Measurements from ENCODE around the gene AK1. TPM values are rescaled to one million over a fixed set of nuclear protein-coding genes. Genes with fewer than 3 reads are reported as not detected.

AK1 gene
- total and polyA plus RNA-seq, 9 of the 15 experiments (the other 6 are each of a cell fraction or from before 2014, with no cell fraction given), result 10.1 to 71.8 (median 39.0) TPM

GRCh38 chr9:127921557-127922120 is 44.2 kb upstream of the AK1 start (continued):
- TF ChIP-seq HNRNPK (IDR thresholded peaks at IDR 0.05; ENCODE audit: low read depth, low read length, poor library complexity, severe bottlenecking) (no peak), TAF15 (IDR thresholded peaks at IDR 0.05; ENCODE audit: low read depth, low read length) (no peak), ZNF41 (CRISPR knock-in tag; conservative IDR thresholded peaks at IDR 0.05) (no peak), NR0B1 (IDR thresholded peaks at IDR 0.05; ENCODE audit: partially characterized antibody) (no peak), RBM15 (IDR thresholded peaks at IDR 0.05; ENCODE audit: insufficient read depth, low read length) (no peak), ZKSCAN3 (CRISPR knock-in tag; IDR thresholded peaks at IDR 0.05) (no peak), ZNF124 (CRISPR knock-in tag; IDR thresholded peaks at IDR 0.05) (no peak), MYNN (IDR thresholded peaks at IDR 0.05) (peak; percentile 77; the same call in 1 of the 2 replicates), MYNN (CRISPR knock-in tag; IDR thresholded peaks at IDR 0.05) (no peak), ZNF263 (CRISPR knock-in tag; IDR thresholded peaks at IDR 0.05; ENCODE audit: borderline replicate concordance) (no peak), FOXK2 (conservative IDR thresholded peaks at IDR 0.05 in 1 of 2, IDR thresholded peaks at IDR 0.05 in 1 of 2; ENCODE audit: low read depth in 2 of 2) (no peak), POLR2AphosphoS5 (IDR thresholded peaks at IDR 0.05; ENCODE audit: control insufficient read depth, insufficient read depth, low read depth, low read length) (no peak), DMBX1 (CRISPR knock-in tag; IDR thresholded peaks at IDR 0.05; ENCODE audit: borderline replicate concordance) (no peak), ZNF232 (CRISPR knock-in tag; IDR thresholded peaks at IDR 0.05) (no peak), KDM1A (IDR thresholded peaks at IDR 0.05) (no peak), SRSF1 (IDR thresholded peaks at IDR 0.05; ENCODE audit: low read depth, low read length) (no peak), MYBL2 (IDR thresholded peaks at IDR 0.05; ENCODE audit: low read depth) (no peak), MYBL2 (CRISPR knock-in tag; IDR thresholded peaks at IDR 0.05; ENCODE audit: borderline replicate concordance) (no peak), ETV1 (tag; conservative IDR thresholded peaks at IDR 0.05; ENCODE audit: low read depth) (no peak), ZNF75A (CRISPR knock-in tag; IDR thresholded peaks at IDR 0.05) (no peak), SETDB1 (IDR thresholded peaks at IDR 0.05; ENCODE audit: low read length) (no peak), MAFF (IDR thresholded peaks at IDR 0.05; ENCODE audit: low read length) (no peak), THAP7 (CRISPR knock-in tag; IDR thresholded peaks at IDR 0.05) (no peak), GTF3C2 (IDR thresholded peaks at IDR 0.05; ENCODE audit: borderline replicate concordance, extremely low read depth, insufficient read length) (no peak), NFYB (IDR thresholded peaks at IDR 0.05; ENCODE audit: extremely low read depth, insufficient read length) (no peak)
